GM12878 (cell line): ENCODE data around the gene IL4I1. TPM values are rescaled to one million over a fixed set of nuclear protein-coding genes. Genes with fewer than 3 reads are reported as not detected.
A peak's percentile ranks its signal among the peaks of the same experiment; 100 is the strongest.

ENCODE experiments used
- BACH1 ChIP-seq: fragments of 450-650 bp; IDR thresholded peaks from 2 replicates; pipeline ENCODE4 v1.6.1; 2017; ENCODE audit warnings: mild to moderate bottlenecking, borderline replicate concordance
- BHLHE40 ChIP-seq, 2 experiments: fragments of 450-650 bp in 1 of 2; IDR thresholded peaks; 2 replicates each; pipeline ENCODE4 v1.6.1; 2011 to 2017; ENCODE audit warnings: low read depth in 2 of 2, borderline replicate concordance in 1 of 2, improper control_type of control experiment in 1 of 2, low read length in 1 of 2, mild to moderate bottlenecking in 1 of 2
- CHD4 ChIP-seq: fragments of 200-600 bp; sonication (generic); IDR thresholded peaks from 2 replicates; pipeline ENCODE4 v1.6.1; 2016; ENCODE audit warnings: mild to moderate bottlenecking
- CREB1 ChIP-seq: IDR thresholded peaks from 2 replicates; pipeline ENCODE4 v1.6.1; 2012; ENCODE audit warnings: low read depth, mild to moderate bottlenecking, inconsistent platforms
- HDGF ChIP-seq: fragments of 450-650 bp; IDR thresholded peaks from 2 replicates; pipeline ENCODE4 v1.6.1; 2016; ENCODE audit warnings: antibody characterized with exemption
- LARP7 ChIP-seq: fragments of 450-650 bp; IDR thresholded peaks from 2 replicates; pipeline ENCODE4 v1.6.1; 2017; ENCODE audit warnings: mild to moderate bottlenecking
- MEF2A ChIP-seq: IDR thresholded peaks from 2 replicates; pipeline ENCODE4 v1.6.1; 2011; ENCODE audit warnings: low read depth, mild to moderate bottlenecking, low read length, moderate library complexity; ENCODE audit not compliant: insufficient read depth
- MEF2B ChIP-seq: fragments of 450-650 bp; IDR thresholded peaks from 2 replicates; pipeline ENCODE4 v1.6.1; 2018; ENCODE audit warnings: mild to moderate bottlenecking, moderate library complexity; ENCODE audit not compliant: partially characterized antibody, poor library complexity, severe bottlenecking
- NBN ChIP-seq: fragments of 450-650 bp; IDR thresholded peaks from 2 replicates; pipeline ENCODE4 v1.6.1; 2016
- NFIC ChIP-seq: IDR thresholded peaks from 2 replicates; pipeline ENCODE4 v1.6.1; 2012; ENCODE audit warnings: low read depth, mild to moderate bottlenecking, inconsistent platforms, low read length, moderate library complexity
- NR2F1 ChIP-seq: fragments of 450-650 bp; conservative IDR thresholded peaks from 2 replicates; pipeline ENCODE4 v1.6.1; 2017; ENCODE audit warnings: mild to moderate bottlenecking
- PML ChIP-seq: IDR thresholded peaks from 2 replicates; pipeline ENCODE4 v1.6.1; 2012; ENCODE audit warnings: low read length, inconsistent platforms
- POLR2AphosphoS2 ChIP-seq: IDR thresholded peaks from 2 replicates; pipeline ENCODE4 v1.6.1; 2011; ENCODE audit warnings: low read depth, mild to moderate bottlenecking, low read length, improper control_type of control experiment, moderate library complexity
- RCOR1 ChIP-seq: conservative IDR thresholded peaks from 2 replicates; pipeline ENCODE4 v1.6.1; 2012; ENCODE audit warnings: low read depth, low read length, improper control_type of control experiment
- SIN3A ChIP-seq: IDR thresholded peaks from 2 replicates; pipeline ENCODE4 v1.6.1; 2012; ENCODE audit warnings: low read depth, low read length, improper control_type of control experiment
- SRF ChIP-seq, 2 experiments: IDR thresholded peaks; 2 replicates each; pipeline ENCODE4 v1.6.1; 2011; ENCODE audit warnings: low read depth in 2 of 2, low read length in 2 of 2, mild to moderate bottlenecking in 1 of 2, moderate library complexity in 1 of 2
- TCF3 ChIP-seq: IDR thresholded peaks from 2 replicates; pipeline ENCODE4 v1.6.1; 2012; ENCODE audit warnings: low read depth, mild to moderate bottlenecking, low read length, borderline replicate concordance; ENCODE audit not compliant: insufficient read depth
- TCF7 ChIP-seq: IDR thresholded peaks from 2 replicates; pipeline ENCODE4 v1.6.1; 2014; ENCODE audit warnings: antibody characterized with exemption, borderline replicate concordance
- ZNF24 ChIP-seq: fragments of 450-650 bp; IDR thresholded peaks from 2 replicates; pipeline ENCODE4 v1.6.1; 2017; ENCODE audit warnings: antibody characterized with exemption, mild to moderate bottlenecking
- polyA plus RNA-seq, 11 experiments: library from polyadenylated mRNA; depleted of rRNA in 4 of 11; unstranded in 6 of 11; stranded (reverse) in 5 of 11; fragments of >200 nt; fragmentation: Nextera tagmentation in 4 of 11; fragmentation: Illumina TruSeq in 1 of 11; extraction: Ambion mirVana in 4 of 11; extraction: Trizol in 1 of 11; gene quantifications; 1 replicate in 1 of 11; 2 replicates in 10 of 11; pipeline versions ENCODE4 v1.2.1 to v1.2.3, GENCODE V29; 2011 to 2016; ENCODE audit warnings: inconsistent platforms in 2 of 11, missing spikeins in 2 of 11, low read depth in 1 of 11
- total RNA-seq, 4 experiments: library from RNA; depleted of rRNA in 3 of 4; stranded (reverse); fragments of >200 nt in 3 of 4; fragmentation: Illumina TruSeq in 1 of 4; extraction: Trizol in 1 of 4; gene quantifications; 2 replicates each; pipeline versions ENCODE4 v1.2.1 to v1.2.3, GENCODE V29; 2013 to 2021
- TF ChIP-seq, protein P1 (sequence below): IDR thresholded peaks from 2 replicates; pipeline ENCODE4 v1.6.1; 2012; ENCODE audit warnings: low read length, inconsistent platforms
- TF ChIP-seq, protein P2 (sequence below): IDR thresholded peaks from 2 replicates; pipeline ENCODE4 v1.6.1; 2011; ENCODE audit warnings: borderline replicate concordance, low read depth, mild to moderate bottlenecking, moderate library complexity, mixed read lengths, low read length; ENCODE audit not compliant: insufficient read depth; ENCODE audit errors: extremely low read length
- TF ChIP-seq, protein P3 (sequence below): fragments of 450-650 bp; IDR thresholded peaks from 2 replicates; pipeline ENCODE4 v1.6.1; 2017; ENCODE audit warnings: borderline replicate concordance
- TF ChIP-seq, protein P4 (sequence below): fragments of 450-650 bp; IDR thresholded peaks from 2 replicates; pipeline ENCODE4 v1.6.1; 2017; ENCODE audit warnings: antibody characterized with exemption, mild to moderate bottlenecking, moderate library complexity
- TF ChIP-seq, protein P5 (sequence below): fragments of 450-650 bp; IDR thresholded peaks from 2 replicates; pipeline ENCODE4 v1.6.1; 2014; ENCODE audit warnings: mild to moderate bottlenecking

IL4I1 gene
- total and polyA plus RNA-seq, 10 of the 15 experiments (the other 5 are each of a cell fraction or from before 2014, with no cell fraction given): 0.62 to 83.8 (median 42.8) TPM

DNA sequence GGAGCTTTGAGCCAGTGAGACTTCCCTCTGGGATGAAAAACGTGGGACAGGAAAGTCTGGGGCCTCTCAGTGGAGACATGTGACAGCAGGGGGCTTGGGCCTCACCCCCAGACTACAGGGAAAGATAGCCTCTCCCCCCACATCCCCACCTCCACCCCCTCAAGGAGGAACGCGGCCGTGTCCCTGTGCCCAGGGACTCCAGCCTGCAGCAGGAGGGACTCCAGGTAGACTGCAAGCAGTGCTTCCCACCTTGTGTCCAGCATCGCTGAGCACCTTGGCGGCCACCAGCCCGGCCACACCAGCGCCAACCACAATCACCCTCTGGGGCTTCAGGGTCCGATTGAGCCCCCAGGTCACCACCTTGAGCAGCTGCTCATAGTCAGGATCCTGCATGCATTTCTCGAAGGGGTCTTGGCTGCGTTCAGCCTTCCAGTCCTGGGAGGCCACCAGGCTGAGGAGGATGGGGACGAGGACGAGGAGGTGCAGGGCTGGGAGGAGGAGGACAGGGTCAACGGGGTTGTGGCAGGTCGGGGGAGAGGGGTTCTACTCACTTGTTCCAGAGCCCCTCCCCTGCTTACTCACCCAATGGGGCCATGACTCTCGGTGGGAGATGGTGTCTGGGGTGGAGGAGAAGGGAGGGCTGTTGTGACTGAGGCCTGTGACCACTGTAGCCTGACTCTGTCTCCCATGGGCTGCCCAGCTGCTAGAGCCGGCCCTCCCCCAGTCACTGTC is 955 bp downstream of the IL4I1 start (continued):
- TF ChIP-seq, protein P1, sequence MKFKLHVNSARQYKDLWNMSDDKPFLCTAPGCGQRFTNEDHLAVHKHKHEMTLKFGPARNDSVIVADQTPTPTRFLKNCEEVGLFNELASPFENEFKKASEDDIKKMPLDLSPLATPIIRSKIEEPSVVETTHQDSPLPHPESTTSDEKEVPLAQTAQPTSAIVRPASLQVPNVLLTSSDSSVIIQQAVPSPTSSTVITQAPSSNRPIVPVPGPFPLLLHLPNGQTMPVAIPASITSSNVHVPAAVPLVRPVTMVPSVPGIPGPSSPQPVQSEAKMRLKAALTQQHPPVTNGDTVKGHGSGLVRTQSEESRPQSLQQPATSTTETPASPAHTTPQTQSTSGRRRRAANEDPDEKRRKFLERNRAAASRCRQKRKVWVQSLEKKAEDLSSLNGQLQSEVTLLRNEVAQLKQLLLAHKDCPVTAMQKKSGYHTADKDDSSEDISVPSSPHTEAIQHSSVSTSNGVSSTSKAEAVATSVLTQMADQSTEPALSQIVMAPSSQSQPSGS: no peak
- TF ChIP-seq CHD4 (no peak), PML (no peak), POLR2AphosphoS2 (no peak), SIN3A (peak; percentile 60; the same call in 1 of the 2 replicates), HDGF (no peak), CREB1 (no peak), NFIC (no peak), BACH1 (0 out of 2 replicates have a peak, but pooled peaks have one; percentile 35), MEF2A (no peak), ZNF24 (no peak), LARP7 (0 out of 2 replicates have a peak, but pooled peaks have one; percentile 22), MEF2B (no peak), NBN (no peak; the same call in 1 of the 2 replicates), RCOR1 (no peak), TCF7 (no peak), BHLHE40 (IDR thresholded peaks at IDR 0.05; ENCODE audit: borderline replicate concordance in 1 of 2, low read depth in 2 of 2, low read length in 1 of 2) (peak in 1 of 2 experiments; percentile 3; a peak in 1 of 4 replicates), NR2F1 (peak; percentile 52; the same call in 1 of the 2 replicates), TCF3 (0 out of 2 replicates have a peak, but pooled peaks have one; percentile 8), SRF (IDR thresholded peaks at IDR 0.05; ENCODE audit: low read depth in 2 of 2, low read length in 2 of 2) (no peak)
- TF ChIP-seq, protein P2, sequence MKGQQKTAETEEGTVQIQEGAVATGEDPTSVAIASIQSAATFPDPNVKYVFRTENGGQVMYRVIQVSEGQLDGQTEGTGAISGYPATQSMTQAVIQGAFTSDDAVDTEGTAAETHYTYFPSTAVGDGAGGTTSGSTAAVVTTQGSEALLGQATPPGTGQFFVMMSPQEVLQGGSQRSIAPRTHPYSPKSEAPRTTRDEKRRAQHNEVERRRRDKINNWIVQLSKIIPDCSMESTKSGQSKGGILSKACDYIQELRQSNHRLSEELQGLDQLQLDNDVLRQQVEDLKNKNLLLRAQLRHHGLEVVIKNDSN: no peak
- TF ChIP-seq, protein P3, sequence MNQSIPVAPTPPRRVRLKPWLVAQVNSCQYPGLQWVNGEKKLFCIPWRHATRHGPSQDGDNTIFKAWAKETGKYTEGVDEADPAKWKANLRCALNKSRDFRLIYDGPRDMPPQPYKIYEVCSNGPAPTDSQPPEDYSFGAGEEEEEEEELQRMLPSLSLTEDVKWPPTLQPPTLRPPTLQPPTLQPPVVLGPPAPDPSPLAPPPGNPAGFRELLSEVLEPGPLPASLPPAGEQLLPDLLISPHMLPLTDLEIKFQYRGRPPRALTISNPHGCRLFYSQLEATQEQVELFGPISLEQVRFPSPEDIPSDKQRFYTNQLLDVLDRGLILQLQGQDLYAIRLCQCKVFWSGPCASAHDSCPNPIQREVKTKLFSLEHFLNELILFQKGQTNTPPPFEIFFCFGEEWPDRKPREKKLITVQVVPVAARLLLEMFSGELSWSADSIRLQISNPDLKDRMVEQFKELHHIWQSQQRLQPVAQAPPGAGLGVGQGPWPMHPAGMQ: no peak
- TF ChIP-seq, protein P4, sequence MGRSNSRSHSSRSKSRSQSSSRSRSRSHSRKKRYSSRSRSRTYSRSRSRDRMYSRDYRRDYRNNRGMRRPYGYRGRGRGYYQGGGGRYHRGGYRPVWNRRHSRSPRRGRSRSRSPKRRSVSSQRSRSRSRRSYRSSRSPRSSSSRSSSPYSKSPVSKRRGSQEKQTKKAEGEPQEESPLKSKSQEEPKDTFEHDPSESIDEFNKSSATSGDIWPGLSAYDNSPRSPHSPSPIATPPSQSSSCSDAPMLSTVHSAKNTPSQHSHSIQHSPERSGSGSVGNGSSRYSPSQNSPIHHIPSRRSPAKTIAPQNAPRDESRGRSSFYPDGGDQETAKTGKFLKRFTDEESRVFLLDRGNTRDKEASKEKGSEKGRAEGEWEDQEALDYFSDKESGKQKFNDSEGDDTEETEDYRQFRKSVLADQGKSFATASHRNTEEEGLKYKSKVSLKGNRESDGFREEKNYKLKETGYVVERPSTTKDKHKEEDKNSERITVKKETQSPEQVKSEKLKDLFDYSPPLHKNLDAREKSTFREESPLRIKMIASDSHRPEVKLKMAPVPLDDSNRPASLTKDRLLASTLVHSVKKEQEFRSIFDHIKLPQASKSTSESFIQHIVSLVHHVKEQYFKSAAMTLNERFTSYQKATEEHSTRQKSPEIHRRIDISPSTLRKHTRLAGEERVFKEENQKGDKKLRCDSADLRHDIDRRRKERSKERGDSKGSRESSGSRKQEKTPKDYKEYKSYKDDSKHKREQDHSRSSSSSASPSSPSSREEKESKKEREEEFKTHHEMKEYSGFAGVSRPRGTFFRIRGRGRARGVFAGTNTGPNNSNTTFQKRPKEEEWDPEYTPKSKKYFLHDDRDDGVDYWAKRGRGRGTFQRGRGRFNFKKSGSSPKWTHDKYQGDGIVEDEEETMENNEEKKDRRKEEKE: no peak
- TF ChIP-seq, protein P5, sequence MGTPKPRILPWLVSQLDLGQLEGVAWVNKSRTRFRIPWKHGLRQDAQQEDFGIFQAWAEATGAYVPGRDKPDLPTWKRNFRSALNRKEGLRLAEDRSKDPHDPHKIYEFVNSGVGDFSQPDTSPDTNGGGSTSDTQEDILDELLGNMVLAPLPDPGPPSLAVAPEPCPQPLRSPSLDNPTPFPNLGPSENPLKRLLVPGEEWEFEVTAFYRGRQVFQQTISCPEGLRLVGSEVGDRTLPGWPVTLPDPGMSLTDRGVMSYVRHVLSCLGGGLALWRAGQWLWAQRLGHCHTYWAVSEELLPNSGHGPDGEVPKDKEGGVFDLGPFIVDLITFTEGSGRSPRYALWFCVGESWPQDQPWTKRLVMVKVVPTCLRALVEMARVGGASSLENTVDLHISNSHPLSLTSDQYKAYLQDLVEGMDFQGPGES: no peak
